Measurements from ENCODE around the gene PIK3R2.

DNA sequence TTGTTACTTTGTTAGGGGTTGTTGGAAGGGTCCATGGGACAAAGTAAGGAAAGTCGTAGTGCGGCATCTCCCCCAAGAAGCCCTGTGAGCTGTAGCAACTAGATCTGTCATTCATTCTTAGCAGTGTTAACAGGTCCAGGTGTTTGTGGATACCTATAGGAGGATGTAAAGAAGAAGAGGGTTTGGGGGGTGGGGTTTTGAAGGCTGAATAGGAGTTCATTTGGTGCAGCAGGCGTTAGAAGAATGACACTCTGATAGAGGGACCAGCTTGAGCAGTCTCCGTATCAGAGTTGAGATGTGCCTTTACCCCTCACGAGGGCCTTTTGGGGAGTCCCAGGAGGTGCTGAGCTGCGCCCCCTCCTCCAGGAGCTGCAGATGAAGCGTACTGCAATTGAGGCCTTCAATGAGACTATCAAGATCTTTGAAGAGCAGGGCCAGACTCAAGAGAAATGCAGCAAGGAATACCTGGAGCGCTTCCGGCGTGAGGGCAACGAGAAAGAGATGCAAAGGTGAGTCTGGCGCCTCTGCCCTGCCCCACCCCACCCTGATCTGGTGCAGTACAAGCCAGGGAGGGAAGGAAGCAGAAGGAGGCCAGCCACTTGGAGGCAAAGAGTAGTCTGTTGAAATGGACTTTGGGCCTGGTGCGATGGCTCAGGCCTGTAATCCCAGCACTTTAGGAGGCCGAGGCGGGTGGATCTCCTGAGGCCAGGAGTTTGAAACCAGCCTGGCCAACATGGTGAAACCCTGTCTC lies 13.0 kb downstream of the PIK3R2 start:
- no peak for TF ChIP-seq CTCF (conservative IDR thresholded peaks at IDR 0.05; ENCODE audit: low read length)
- no peak for TF ChIP-seq EZH2phosphoT487 (IDR thresholded peaks at IDR 0.05; ENCODE audit: borderline replicate concordance)
